Loucy (cell line): ENCODE measurements around the gene ROR1.

ENCODE experiments used
- CTCF ChIP-seq: fragments of 200-600 bp; sonication (generic); conservative IDR thresholded peaks from 2 replicates; pipeline ENCODE4 v1.5.1; 2014; ENCODE audit warnings: mild to moderate bottlenecking, antibody characterized with exemption, low read length
- EZH2phosphoT487 ChIP-seq: fragments of 200-600 bp; IDR thresholded peaks from 2 replicates; pipeline ENCODE4 v1.6.1; 2018; ENCODE audit warnings: antibody characterized with exemption, mild to moderate bottlenecking, moderate library complexity, borderline replicate concordance

- TF ChIP-seq CTCF, result no peak
- TF ChIP-seq EZH2phosphoT487, result no peak
These were observed 363.6 kb downstream of the ROR1 start for GRCh38 chr1:64137412-64137803.
